GM21737 (cell line): ENCODE data around the gene KL.

ENCODE experiments used
- ATAC-seq: cut with Tn5 transposase; IDR thresholded peaks from one replicate; pipeline ENCODE4 v1.9.1; 2021; ENCODE audit warnings: mild to moderate bottlenecking, moderate library complexity; ENCODE audit not compliant: unreplicated experiment

KL gene

GRCh38 chr13:33016414-33017322, at the start of gene KL:
TSS of gene KL (plus strand) at chr13:33016423. CDS start at chr13:33016441, 18 bp downstream.
- peak; percentile 31 for ATAC-seq

DNA sequence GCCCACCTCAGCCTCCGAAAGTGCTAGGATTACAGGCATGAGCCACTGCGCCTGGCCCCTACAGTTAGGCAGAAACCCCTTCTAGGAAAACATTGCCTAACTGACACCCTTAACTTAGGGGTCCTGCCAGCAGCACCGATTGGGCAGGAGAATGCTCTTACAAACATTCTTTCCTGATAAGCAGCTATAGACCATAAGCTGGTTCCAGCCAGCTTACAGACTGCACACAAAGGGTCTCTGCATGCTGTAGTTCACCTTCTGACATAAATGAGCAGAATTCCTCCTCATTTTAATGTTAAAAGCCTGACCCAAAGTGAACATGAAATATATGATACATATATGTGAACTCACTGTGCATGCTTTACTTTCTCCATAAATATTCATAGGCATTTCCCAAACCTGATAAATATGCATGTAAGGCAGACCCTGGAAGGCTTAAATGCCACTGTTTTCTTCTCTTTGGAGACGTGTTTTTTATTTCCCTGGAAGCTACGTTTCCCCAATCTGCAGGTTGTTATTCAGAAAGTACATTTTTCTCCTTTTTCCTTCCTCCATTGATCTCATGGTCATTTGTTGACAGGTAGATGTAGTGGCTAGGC, 48.5 kb upstream of the KL start:
- no peak for ATAC-seq

DNA sequence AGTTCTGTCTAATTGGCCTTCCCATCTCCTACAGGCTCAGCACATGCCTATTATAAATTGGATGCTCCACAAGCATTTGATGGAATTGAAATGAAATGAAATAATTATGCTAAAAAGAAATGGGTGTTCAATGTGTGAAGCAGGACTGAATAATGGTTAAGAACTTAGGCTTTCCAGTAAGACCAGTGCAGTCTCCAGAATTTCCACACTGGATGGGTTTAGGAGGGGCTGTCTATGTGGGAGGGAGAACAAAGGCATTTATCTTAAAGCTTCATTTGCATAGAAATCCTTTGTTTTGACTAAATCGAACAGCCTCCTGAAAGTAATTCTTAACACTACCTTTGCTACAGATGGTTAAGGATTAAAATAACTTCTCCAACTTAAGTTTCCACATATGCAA, 47.9 kb upstream of the KL start:
- ATAC-seq, result no peak

DNA sequence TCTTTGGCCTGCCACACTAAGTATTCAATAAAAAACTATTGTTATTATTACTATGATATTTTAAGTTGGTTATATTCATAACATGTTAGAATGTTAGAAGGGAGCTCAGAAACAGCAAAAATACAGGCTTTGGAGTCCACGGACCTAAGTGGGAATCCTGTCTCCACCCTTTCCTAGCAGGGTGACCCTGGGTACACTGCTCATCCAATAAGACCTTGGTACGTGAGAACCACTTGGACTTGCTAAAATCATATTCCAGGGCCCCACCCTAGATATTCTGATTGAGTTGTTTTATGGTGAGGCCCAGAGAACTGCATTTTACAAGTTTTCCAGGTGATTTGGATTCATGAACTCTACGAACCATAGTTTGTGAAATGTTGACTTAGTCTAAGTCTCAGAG, 47.4 kb upstream of the KL start:
- no peak for ATAC-seq

- ATAC-seq, result peak; percentile 84
These were observed 46.7 kb upstream of the KL start for GRCh38 chr13:32969516-32969941.

DNA sequence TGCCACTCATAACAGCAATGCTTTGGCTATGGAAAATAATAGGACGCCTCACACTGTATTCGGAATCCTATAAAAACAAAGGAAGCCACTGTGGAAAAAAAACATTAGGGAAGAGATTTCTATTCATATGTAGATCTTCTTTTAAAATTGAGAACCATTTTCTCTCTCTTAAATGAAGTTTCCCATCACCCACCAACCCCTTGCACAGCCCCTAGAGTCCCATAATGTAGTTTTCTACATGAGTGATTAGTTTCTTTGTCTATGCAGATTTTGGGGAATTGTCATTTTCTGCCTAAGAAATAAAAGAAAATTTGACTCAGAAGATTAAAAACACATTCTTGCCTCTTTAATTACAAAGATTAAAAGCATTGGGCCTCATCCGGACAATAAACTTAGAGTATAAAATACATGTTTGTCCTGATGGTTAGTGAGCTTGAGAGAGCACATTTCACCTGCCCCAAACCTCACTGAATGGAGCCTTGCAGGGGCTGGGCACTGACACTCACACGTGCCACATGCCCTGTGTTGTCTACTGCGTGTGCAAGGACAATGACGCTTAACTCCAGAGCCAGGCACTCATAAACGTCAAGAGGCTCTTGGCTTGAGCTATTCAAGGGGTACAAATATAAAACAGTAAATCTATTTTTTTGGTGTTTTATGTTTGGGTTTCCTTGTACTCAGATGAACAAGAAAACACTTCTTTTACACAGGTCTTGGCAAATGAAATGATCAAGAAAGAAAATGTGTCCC, 40.0 kb upstream of the KL start:
- ATAC-seq, result no peak

- ATAC-seq, result no peak
These were observed 39.3 kb upstream of the KL start for GRCh38 chr13:32976912-32977311.

DNA sequence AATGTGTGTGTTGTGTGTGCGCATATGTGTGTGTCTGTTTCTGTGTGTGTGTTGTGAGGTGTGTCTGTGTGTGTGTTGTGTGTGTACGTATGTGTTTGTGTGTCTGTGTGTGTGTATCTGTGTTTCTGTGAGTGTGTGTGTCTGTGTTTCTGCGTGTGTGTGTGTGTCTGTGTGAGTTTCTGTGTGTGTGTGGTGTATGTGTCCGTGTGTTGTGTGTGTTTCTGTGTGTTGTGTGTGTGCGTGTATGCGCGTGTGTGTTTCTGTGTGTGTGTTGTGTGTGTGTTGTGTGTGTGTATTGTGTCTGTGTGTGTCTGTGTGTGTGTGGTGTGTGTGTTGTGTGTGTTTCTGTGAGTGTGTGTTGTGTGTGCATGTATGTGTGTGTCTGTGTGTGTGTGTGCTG, 38.9 kb upstream of the KL start:
- ATAC-seq, result no peak

DNA sequence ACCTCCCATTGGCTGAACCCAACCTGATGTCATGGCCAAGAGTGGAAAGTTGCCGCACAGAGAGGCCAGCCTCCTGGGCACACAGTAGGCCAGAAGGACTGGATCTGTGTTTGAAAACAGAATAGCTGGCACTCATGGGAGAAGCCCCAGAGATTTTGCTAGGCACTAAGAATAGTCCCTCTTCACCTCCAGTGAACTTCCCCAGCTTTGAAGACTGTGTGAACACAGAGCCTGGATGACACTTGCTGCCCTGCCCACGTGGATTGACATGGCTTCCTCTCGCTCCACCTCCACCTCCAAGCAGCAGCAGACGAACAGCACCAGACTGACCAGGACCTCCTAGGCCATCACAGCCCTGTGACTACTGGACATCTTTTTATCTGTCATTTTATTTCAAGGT, 37.9 kb upstream of the KL start:
- no peak for ATAC-seq

DNA sequence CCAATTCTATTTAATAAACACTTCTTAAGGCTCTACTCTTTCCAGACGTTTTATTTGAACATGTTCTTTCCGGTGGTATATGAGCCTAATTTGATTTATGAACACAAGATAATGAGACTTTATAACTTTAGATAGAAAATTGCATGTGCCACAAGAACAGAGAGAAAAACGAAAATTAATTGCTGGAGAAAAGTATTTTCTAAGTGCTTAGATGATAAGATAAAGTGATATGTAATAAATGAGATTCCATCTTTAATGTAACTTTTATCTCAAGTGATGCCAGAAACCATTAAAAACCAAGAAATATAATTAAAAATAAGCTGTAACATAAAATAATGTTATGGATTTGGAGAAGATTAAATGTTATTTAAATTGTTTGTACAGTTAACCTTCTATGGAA, 33.2 kb upstream of the KL start:
- no peak for ATAC-seq

DNA sequence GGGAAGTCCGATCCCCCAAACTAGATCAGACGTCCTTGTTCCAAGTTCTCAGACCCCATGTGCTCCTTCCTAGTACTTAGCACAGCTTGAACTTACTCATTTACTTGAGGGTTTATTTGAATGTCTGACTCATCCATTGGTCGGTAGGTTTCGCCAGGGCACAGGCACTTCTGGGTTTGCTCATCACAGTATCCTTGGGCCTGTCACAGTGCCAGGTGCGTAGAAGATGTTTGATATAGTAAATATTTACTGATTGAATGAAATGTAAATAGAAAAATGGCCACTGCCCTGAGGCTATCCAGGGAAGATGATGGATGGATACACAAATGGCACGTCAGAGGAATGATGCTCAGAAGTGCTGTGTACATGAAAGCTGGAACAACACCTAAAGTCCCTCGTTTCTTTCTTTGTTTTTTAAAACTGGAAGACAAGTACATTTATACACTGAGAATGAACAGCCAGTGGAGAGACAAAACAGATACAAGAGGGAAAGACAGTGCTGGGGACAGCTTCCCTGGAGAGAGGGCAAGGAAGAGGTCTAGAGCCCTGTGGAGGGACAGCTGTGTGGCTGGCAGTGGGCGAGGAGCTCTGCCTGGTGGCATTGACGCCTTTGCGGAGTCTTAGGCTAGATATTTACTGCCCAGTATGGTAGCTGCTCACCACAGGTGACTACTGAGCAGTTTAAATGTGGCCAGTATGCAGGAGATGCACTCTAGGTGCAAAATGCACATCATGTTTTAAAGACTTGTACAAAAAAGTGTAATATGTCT, 31.2 kb upstream of the KL start:
- ATAC-seq, result no peak

DNA sequence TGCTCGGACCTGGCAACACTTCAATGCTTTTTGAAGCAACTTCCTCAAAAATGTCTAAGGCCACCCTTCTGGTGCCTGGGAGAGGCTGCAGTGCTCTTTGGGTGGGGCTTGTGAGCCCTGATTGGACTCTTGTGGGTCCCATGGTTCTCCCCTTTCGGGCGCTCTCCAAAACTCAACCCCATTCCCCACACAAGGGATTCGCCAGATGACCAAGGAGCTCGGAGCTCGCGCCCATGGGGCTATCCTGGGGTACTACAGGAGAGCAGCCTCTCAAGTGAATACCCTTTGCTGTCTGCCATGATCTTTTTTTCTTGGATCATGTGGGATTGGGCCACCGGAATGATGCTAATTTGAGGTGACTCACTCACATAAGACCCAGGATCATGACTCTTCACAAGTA, 29.7 kb upstream of the KL start:
- ATAC-seq, result no peak

GRCh38 chr13:32987462-32987861, 28.8 kb upstream of the KL start:
- ATAC-seq, result no peak

DNA sequence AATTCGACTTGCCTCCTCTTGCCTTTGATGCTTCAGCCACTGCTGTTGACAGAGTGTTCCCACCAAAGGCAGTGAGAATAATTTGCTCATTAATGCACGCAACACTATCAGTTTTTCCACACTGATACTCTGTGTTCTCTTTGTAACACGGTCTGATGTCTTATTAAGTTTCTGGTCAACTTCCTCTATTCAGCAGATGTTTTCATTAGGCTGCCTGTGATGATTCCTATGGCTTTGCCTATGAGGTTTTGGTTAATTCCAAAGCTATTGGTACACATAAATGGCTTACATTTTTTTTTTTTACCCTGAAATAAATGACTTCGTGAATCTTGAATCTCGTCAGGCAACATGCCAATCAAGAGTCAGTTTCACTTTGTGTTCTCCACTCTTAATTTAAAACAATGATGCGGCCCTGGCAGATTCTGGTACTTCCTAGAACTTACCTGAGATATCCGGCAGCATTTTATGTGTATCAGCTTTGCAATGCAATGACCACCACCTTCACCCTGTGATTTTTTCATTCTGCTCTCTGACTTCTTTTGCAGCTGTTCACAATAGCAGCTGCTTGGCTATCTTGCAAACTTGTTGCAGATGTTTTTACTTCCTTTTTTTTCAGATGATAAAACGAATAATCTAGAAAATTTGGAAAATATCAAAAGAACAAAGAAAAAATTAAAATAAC, 27.5 kb upstream of the KL start:
- ATAC-seq, result no peak

GRCh38 chr13:32989290-32989667, 26.9 kb upstream of the KL start:
- ATAC-seq, result no peak

DNA sequence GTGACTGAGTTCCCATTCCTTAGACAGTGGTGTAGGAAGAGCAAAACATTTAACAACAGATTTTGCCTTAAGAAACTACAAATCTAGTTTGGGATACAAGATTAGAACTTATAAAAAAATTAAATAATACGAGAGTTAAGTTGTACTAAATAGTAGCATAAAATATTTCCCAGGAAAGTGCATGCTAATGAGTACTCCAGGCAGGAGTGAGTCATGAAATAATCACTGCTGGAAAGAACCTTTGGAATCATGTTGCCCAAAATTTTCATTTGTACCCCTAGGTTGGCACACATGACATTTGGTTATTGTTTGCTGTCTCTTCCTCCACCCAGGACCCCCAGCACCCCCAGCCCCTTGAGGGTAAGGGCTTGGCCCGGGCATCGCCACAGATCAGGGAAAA, 26.3 kb upstream of the KL start:
- ATAC-seq, result no peak

- no peak for ATAC-seq
These were observed 23.1 kb upstream of the KL start for GRCh38 chr13:32993145-32993544.

GRCh38 chr13:32997399-32997798, 18.8 kb upstream of the KL start:
- ATAC-seq, result no peak

- ATAC-seq, result no peak
These were observed 17.3 kb upstream of the KL start for GRCh38 chr13:32998966-32999365.

DNA sequence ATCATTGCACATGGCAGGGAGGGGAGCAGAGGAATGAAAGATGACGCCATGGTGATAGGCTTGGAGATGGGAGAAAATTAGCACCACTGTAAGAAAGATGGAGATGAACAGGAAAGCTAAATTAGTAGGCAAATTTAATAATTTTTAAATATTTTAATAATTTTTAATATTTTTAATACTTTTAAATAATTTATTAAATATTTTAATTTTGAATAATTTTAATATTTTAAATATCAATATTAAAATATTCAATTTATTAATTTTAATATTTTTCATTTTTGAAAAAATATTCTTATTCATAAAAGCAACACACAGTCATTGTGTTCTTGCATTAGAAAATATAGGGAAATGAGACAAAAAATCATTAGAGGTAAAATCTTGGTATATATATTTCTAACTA, 15.9 kb upstream of the KL start:
- no peak for ATAC-seq
